ENCODE data around the gene DUSP15.

- TF ChIP-seq CTCF (IDR thresholded peaks at IDR 0.05), result peak; percentile 94 to 98 (median 96)
- TF ChIP-seq POLR2A (IDR thresholded peaks at IDR 0.05), result no peak
Observed at GRCh38 chr20:31822421-31823330, 47.7 kb downstream of the DUSP15 start.

Measured in Peyer's patch (tissue), 4 donors.